Right atrium auricular region (tissue), 2 donors: ENCODE results near the gene SPPL2B. TPM values are rescaled to one million over a fixed set of nuclear protein-coding genes. Genes with fewer than 3 reads are reported as not detected.

Experiments used
- DNase-seq: peaks from one replicate; pipeline ENCODE4 v3.0.0-alpha.2; 2019; ENCODE audit warnings: low spot score
- H3K27ac ChIP-seq, 2 donors: fragments of 200-600 bp; sonication (generic); 1 replicate in 1 of 2; 2 replicates in 1 of 2; pipeline ENCODE4 v1.5.1; 2016 to 2019
- H3K27me3 ChIP-seq, 2 donors: fragments of 200-600 bp; sonication (generic); one replicate each; pipeline versions ENCODE4 v1.5.1 to v1.6.0; 2017 to 2019
- H3K36me3 ChIP-seq: fragments of 200-600 bp; sonication (generic); one replicate; pipeline ENCODE4 v1.5.1; 2016
- H3K4me1 ChIP-seq, 2 donors: fragments of 200-600 bp; sonication (generic); one replicate each; pipeline versions ENCODE4 v1.5.1 to v1.6.0; 2017 to 2019
- H3K4me3 ChIP-seq, 2 donors: fragments of 200-600 bp; sonication (generic); 1 replicate in 1 of 2; 2 replicates in 1 of 2; pipeline ENCODE4 v1.5.1; 2017 to 2019; ENCODE audit warnings: mild to moderate bottlenecking in 1 of 2, moderate library complexity in 1 of 2
- H3K9me3 ChIP-seq, 2 donors: fragments of 200-600 bp; sonication (generic); one replicate each; pipeline ENCODE4 v1.5.1; 2019
- CTCF ChIP-seq, 2 donors: fragments of 200-600 bp; sonication (generic); IDR thresholded peaks; one replicate each; pipeline ENCODE4 v1.5.1; 2019; ENCODE audit warnings: antibody characterized with exemption in 2 of 2
- total RNA-seq, 2 donors: library from RNA; depleted of rRNA; stranded (reverse); fragments of >200 nt; gene quantifications; one replicate each; pipeline ENCODE4 v1.1.0, GENCODE V29; 2016

The SPPL2B gene
- total RNA-seq, 2 donors from 2014 or later = 16.7 to 19.8 TPM

- Histone ChIP-seq H3K9me3 (no peaks in the 10 kb centered on the region), H3K4me1 (peaks cover 0 to 36% of the 10 kb centered on the region in 2 donors), H3K4me3 (no peak overlapping the region), H3K27me3 (no peaks in the 10 kb centered on the region), H3K36me3 (no peaks in the 10 kb centered on the region), H3K27ac (no peak overlapping the region)
- no peak for TF ChIP-seq CTCF (IDR thresholded peaks at IDR 0.05)
- no peak for DNase-seq
Observed at GRCh38 chr19:2334986-2335846, 6.7 kb downstream of the SPPL2B start.

DNA sequence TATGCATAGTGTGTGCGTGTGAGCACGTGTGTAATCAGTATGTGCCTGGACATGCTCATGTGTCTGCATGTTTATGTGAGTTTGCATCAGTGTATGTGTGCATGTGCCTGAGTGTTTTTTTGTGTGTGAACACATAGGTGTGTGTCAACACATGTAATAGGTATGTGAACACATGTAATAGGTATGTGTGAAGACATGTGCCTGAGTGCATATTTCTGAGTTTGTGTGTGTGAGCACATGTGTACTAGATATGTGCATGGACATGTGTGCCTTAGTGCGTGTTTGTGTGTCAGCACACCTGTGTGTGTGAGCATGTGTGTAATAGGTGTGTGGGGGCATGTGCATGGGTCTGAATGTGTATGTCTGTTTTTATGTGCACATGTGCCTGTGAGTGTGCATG lies 7.4 kb downstream of the SPPL2B start:
- Histone ChIP-seq H3K4me1 (peaks cover 0 to 30% of the 10 kb centered on the region in 2 donors), H3K27me3 (no peaks in the 10 kb centered on the region), H3K27ac (no peak overlapping the region), H3K9me3 (no peaks in the 10 kb centered on the region), H3K36me3 (peaks cover 1% of the 10 kb centered on the region), H3K4me3 (no peak overlapping the region)
- TF ChIP-seq CTCF (IDR thresholded peaks at IDR 0.05) = no peak
- DNase-seq = no peak

- DNase-seq = no peak
- H3K27me3 ChIP-seq = no peaks in the 10 kb centered on the region
- H3K4me3 ChIP-seq = no peak overlapping the region
- H3K36me3 ChIP-seq = peaks cover 7% of the 10 kb centered on the region
- no peak overlapping the region for H3K27ac ChIP-seq
- H3K9me3 ChIP-seq = no peaks in the 10 kb centered on the region
- TF ChIP-seq CTCF (IDR thresholded peaks at IDR 0.05) = no peak
- H3K4me1 ChIP-seq = peaks cover 0 to 21% of the 10 kb centered on the region in 2 donors
Observed at GRCh38 chr19:2336528-2337328, 8.2 kb downstream of the SPPL2B start.

DNA sequence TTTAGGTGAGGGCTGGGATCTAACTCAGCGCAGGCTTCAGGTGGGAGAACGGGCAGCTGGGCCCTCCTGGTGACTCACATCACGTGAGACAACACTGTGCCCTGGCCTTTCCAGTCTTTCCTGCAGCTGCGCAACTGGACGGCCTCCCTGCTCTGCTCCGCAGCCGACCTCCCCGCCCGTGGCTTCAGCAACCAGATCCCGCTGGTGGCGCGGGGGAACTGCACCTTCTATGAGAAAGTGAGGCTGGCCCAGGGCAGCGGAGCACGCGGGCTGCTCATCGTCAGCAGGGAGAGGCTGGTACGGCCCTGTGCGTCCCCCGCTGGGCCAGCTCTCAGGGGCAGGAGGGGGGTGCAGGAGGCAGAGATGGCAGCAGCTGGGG lies 8.8 kb downstream of the SPPL2B start:
- peaks cover 7% of the 10 kb centered on the region for H3K36me3 ChIP-seq
- no peak for TF ChIP-seq CTCF (IDR thresholded peaks at IDR 0.05)
- no peak for DNase-seq
- H3K4me1 ChIP-seq = peaks cover 0 to 15% of the 10 kb centered on the region in 2 donors
- H3K9me3 ChIP-seq = no peaks in the 10 kb centered on the region
- no peak overlapping the region for H3K27ac ChIP-seq
- H3K4me3 ChIP-seq = no peak overlapping the region
- no peaks in the 10 kb centered on the region for H3K27me3 ChIP-seq

DNA sequence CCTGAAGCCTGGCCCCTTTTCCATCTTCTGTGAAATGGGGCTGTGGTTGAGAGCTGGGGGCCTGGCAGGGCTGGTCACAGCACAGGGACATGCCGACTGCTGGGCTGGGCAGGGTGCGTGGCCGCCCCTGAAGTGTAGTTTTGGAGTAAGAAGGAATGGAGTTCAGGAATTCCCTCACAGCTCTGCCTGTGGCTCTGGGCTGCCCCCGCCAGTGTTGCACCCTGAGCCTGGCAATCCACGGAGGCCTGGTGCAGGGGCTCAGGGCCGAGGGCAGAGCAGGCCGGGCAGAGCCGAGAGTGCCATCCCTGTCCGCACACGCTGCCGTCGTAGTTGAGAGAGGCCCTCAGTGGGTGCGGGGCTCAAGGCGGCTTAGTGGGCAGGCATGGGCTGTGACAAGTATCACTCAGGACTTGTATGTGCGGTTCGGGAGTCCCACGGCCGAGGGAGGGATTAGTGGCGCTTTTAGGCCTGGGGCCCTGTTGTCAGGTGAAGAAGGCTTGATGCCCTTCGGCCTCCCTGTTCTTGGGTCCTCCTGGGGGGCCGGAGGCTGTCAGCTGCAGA lies 9.7 kb downstream of the SPPL2B start:
- H3K36me3 ChIP-seq = peaks cover 7% of the 10 kb centered on the region
- no peaks in the 10 kb centered on the region for H3K9me3 ChIP-seq
- no peak for DNase-seq

More for the DNA sequence above, 9.7 kb downstream of the SPPL2B start:
- no peaks in the 10 kb centered on the region for H3K27me3 ChIP-seq
- no peak for TF ChIP-seq CTCF (IDR thresholded peaks at IDR 0.05)
- H3K27ac ChIP-seq = no peak overlapping the region
- H3K4me1 ChIP-seq = peaks cover 0 to 9% of the 10 kb centered on the region in 2 donors
- H3K4me3 ChIP-seq = no peak overlapping the region
